GM23248 (cell line): ENCODE data around the gene ETV6. TPM values are rescaled to one million over a fixed set of nuclear protein-coding genes. Genes with fewer than 3 reads are reported as not detected.

ENCODE experiments used
- DNase-seq: peaks from one replicate; pipeline ENCODE4 v3.0.0-alpha.2; 2015
- H2AFZ ChIP-seq: fragments of 200-600 bp; sonication (generic); 2 replicates; pipeline ENCODE4 v1.6.1; 2016; ENCODE audit warnings: antibody characterized with exemption
- H3F3A ChIP-seq: fragments of 200-600 bp; sonication (generic); 2 replicates; pipeline ENCODE4 v1.6.1; 2016; ENCODE audit warnings: mild to moderate bottlenecking, antibody characterized with exemption, mixed run types; ENCODE audit not compliant: insufficient read depth
- H3K27ac ChIP-seq: fragments of 200-600 bp; sonication (generic); 2 replicates; pipeline ENCODE4 v1.5.1; 2016; ENCODE audit warnings: mild to moderate bottlenecking
- H3K27me3 ChIP-seq: fragments of 200-600 bp; sonication (generic); replicated peaks from 2 replicates; pipeline ENCODE4 v1.6.1; 2016; ENCODE audit warnings: mild to moderate bottlenecking; ENCODE audit not compliant: insufficient read depth
- H3K36me3 ChIP-seq: fragments of 200-600 bp; sonication (generic); 2 replicates; pipeline ENCODE4 v1.6.1; 2016; ENCODE audit warnings: low read depth, mild to moderate bottlenecking
- H3K4me1 ChIP-seq: fragments of 200-600 bp; sonication (generic); 2 replicates; pipeline ENCODE4 v1.6.1; 2016; ENCODE audit warnings: mild to moderate bottlenecking; ENCODE audit not compliant: insufficient read depth
- H3K4me2 ChIP-seq: fragments of 200-600 bp; sonication (generic); one replicate; pipeline ENCODE4 v1.6.1; 2016; ENCODE audit warnings: mild to moderate bottlenecking; ENCODE audit not compliant: unreplicated experiment
- H3K4me3 ChIP-seq: fragments of 200-600 bp; sonication (generic); 2 replicates; pipeline ENCODE4 v1.5.1; 2016; ENCODE audit warnings: mild to moderate bottlenecking
- H3K79me2 ChIP-seq: fragments of 200-600 bp; sonication (generic); 2 replicates; pipeline ENCODE4 v1.6.1; 2016; ENCODE audit warnings: mild to moderate bottlenecking; ENCODE audit not compliant: insufficient read depth
- H3K9ac ChIP-seq: fragments of 200-600 bp; sonication (generic); 2 replicates; pipeline ENCODE4 v1.6.1; 2016; ENCODE audit warnings: mild to moderate bottlenecking
- H3K9me2 ChIP-seq: fragments of 200-600 bp; sonication (generic); 2 replicates; pipeline ENCODE4 v1.6.1; 2016; ENCODE audit warnings: mixed run types, mild to moderate bottlenecking, moderate library complexity; ENCODE audit not compliant: insufficient read depth
- H3K9me3 ChIP-seq: fragments of 200-600 bp; sonication (generic); one replicate; pipeline ENCODE4 v1.6.1; 2017; ENCODE audit warnings: low read depth
- H4K20me1 ChIP-seq: fragments of 200-600 bp; sonication (generic); 2 replicates; pipeline ENCODE4 v1.6.0; 2016; ENCODE audit not compliant: insufficient read depth
- EZH2 ChIP-seq: fragments of 200-600 bp; sonication (generic); IDR thresholded peaks from 2 replicates; pipeline ENCODE4 v1.6.1; 2018; ENCODE audit warnings: antibody characterized with exemption, mild to moderate bottlenecking; ENCODE audit not compliant: insufficient read depth, poor library complexity, severe bottlenecking
- EZH2phosphoT487 ChIP-seq: fragments of 200-600 bp; sonication (generic); IDR thresholded peaks from 2 replicates; pipeline ENCODE4 v1.6.1; 2018; ENCODE audit warnings: antibody characterized with exemption, moderate library complexity, mild to moderate bottlenecking, low read depth; ENCODE audit not compliant: insufficient read depth
- WGBS, 2 experiments: methylation state at CpG; one replicate each; pipeline ENCODE4 v1.1.6; 2015 to 2017; ENCODE audit warnings: low lambda C conversion rate in 2 of 2, low coverage in 1 of 2; ENCODE audit errors: missing lambda C conversion rate in 2 of 2; 5-methylcytosine and 5-hydroxymethylcytosine counted together
- in situ Hi-C: fragments of 300-500 bp; cut with MboI; formaldehyde crosslinking; loops from 2 replicates; pipeline ENCODE4 v1.15.0; 2020
- polyA plus RNA-seq: library from polyadenylated mRNA; unstranded; fragments of >200 nt; fragmentation: Nextera tagmentation; extraction: Ambion mirVana; gene quantifications from 2 replicates; pipeline ENCODE4 v1.2.1, GENCODE V29; 2016
- total RNA-seq: library from RNA; depleted of rRNA; stranded (reverse); fragments of >200 nt; shearing (Covaris generic); gene quantifications from 2 replicates; pipeline ENCODE4 v1.2.3, GENCODE V29; 2014

Gene ETV6
- total and polyA plus RNA-seq, 2 experiments from 2014 or later: 2.5 to 10.4 TPM

GRCh38 chr12:11876307-11876706 lies 226.8 kb downstream of the ETV6 start:
- 50 to 51% methylated on average over 5 of the region's 5 CpGs for WGBS, 2 experiments
- in situ Hi-C loops: no loop called here
- no peak for TF ChIP-seq EZH2phosphoT487
- no peak for TF ChIP-seq EZH2

GRCh38 chr12:11877102-11877826 lies 227.8 kb downstream of the ETV6 start:
- in situ Hi-C loops: no loop called here

More at GRCh38 chr12:11876307-11876706, 226.8 kb downstream of the ETV6 start:
- Histone ChIP-seq H3K27ac (no peak overlapping the region), H3K27me3 (no peaks in the 10 kb centered on the region), H3K4me2 (no peak overlapping the region), H2AFZ (no peak overlapping the region), H3K9me3 (no peaks in the 10 kb centered on the region), H3K9me2 (no peaks in the 10 kb centered on the region), H3K9ac (no peak overlapping the region), H3K79me2 (peaks cover 39% of the 10 kb centered on the region; the same call in 1 of the 2 replicates), H3K4me3 (no peak overlapping the region), H4K20me1 (no peaks in the 10 kb centered on the region), H3F3A (no peaks in the 10 kb centered on the region; the same call in 1 of the 2 replicates), H3K36me3 (no peaks in the 10 kb centered on the region; the same call in 1 of the 2 replicates), H3K4me1 (peaks cover 15% of the 10 kb centered on the region)
- no peak for DNase-seq

GRCh38 chr12:11877869-11878780 lies 228.7 kb downstream of the ETV6 start:
- in situ Hi-C loops: no loop called here
- Histone ChIP-seq H4K20me1 (no peaks in the 10 kb centered on the region), H3K27ac (no peak overlapping the region), H3K9me2 (no peaks in the 10 kb centered on the region), H3K4me1 (peaks cover 15% of the 10 kb centered on the region), H3K4me3 (no peak overlapping the region), H3K4me2 (peak overlapping the region; percentile 30), H3K79me2 (peaks cover 34% of the 10 kb centered on the region; the same call in 1 of the 2 replicates), H3K36me3 (no peaks in the 10 kb centered on the region; the same call in 1 of the 2 replicates), H3K9me3 (no peaks in the 10 kb centered on the region), H3K27me3 (no peaks in the 10 kb centered on the region), H3K9ac (no peak overlapping the region), H2AFZ (no peak overlapping the region), H3F3A (no peaks in the 10 kb centered on the region; the same call in 1 of the 2 replicates)
- 56 to 58% methylated on average over 14 of the region's 14 CpGs for WGBS, 2 experiments
- peak; percentile 87 for DNase-seq
- TF ChIP-seq EZH2phosphoT487 (no peak), EZH2 (no peak)

More at GRCh38 chr12:11877102-11877826, 227.8 kb downstream of the ETV6 start:
- H3K36me3 ChIP-seq: no peaks in the 10 kb centered on the region; the same call in 1 of the 2 replicates
- H3K9ac ChIP-seq: no peak overlapping the region
- TF ChIP-seq EZH2phosphoT487 (no peak), EZH2 (no peak)
- H3K79me2 ChIP-seq: peaks cover 34% of the 10 kb centered on the region; the same call in 1 of the 2 replicates
- H3K9me2 ChIP-seq: no peaks in the 10 kb centered on the region
- peaks cover 15% of the 10 kb centered on the region for H3K4me1 ChIP-seq
- no peak for DNase-seq
- WGBS, 2 experiments: 93 to 98% methylated on average over 7 of the region's 7 CpGs
- no peak overlapping the region for H3K27ac ChIP-seq
- no peaks in the 10 kb centered on the region for H3K9me3 ChIP-seq
- no peak overlapping the region for H3K4me3 ChIP-seq
- no peaks in the 10 kb centered on the region for H4K20me1 ChIP-seq
- no peaks in the 10 kb centered on the region; the same call in 1 of the 2 replicates for H3F3A ChIP-seq
- H3K27me3 ChIP-seq: no peaks in the 10 kb centered on the region
- no peak overlapping the region for H2AFZ ChIP-seq
- H3K4me2 ChIP-seq: no peak overlapping the region

GRCh38 chr12:11879306-11879705 lies 229.8 kb downstream of the ETV6 start:
- no peak overlapping the region for H3K27ac ChIP-seq
- H3K79me2 ChIP-seq: peaks cover 34% of the 10 kb centered on the region; the same call in 1 of the 2 replicates
- H3K9ac ChIP-seq: no peak overlapping the region
- no peaks in the 10 kb centered on the region; the same call in 1 of the 2 replicates for H3F3A ChIP-seq
- no peak overlapping the region for H2AFZ ChIP-seq
- 76 to 83% methylated on average over 4 of the region's 4 CpGs for WGBS, 2 experiments
- DNase-seq: no peak
- H3K36me3 ChIP-seq: no peaks in the 10 kb centered on the region; the same call in 1 of the 2 replicates
- H4K20me1 ChIP-seq: no peaks in the 10 kb centered on the region
- H3K9me2 ChIP-seq: no peaks in the 10 kb centered on the region
- no peak for TF ChIP-seq EZH2
- in situ Hi-C loops: no loop called here
- H3K4me2 ChIP-seq: no peak overlapping the region
- H3K4me3 ChIP-seq: no peak overlapping the region
- H3K9me3 ChIP-seq: no peaks in the 10 kb centered on the region
- no peaks in the 10 kb centered on the region for H3K27me3 ChIP-seq
- peaks cover 15% of the 10 kb centered on the region for H3K4me1 ChIP-seq
